Measurements from ENCODE around the gene NEB.
"Not testable (repeated sequence)": the region's sequence is repeated elsewhere in the genome, so short reads cannot be mapped to it uniquely, and the experiment has no call there.

DNA sequence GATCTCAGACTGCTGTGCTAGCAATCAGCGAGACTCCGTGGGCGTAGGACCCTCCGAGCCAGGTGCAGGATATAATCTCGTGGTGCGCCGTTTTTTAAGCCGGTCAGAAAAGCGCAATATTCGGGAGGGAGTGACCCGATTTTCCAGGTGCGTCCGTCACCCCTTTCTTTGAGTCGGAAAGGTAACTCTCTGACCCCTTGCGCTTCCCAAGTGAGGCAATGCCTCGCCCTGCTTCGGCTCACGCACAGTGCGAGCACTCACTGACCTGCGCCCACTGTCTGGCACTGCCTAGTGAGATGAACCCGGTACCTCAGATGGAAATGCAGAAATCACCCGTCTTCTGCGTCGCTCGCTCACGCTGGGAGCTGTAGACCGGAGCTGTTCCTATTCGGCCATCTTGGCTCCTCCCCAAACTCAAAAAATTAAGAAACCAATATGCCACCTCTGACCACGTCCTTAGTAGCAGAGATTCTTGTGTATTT lies 29.8 kb downstream of the NEB start:
- TF ChIP-seq, protein P1, sequence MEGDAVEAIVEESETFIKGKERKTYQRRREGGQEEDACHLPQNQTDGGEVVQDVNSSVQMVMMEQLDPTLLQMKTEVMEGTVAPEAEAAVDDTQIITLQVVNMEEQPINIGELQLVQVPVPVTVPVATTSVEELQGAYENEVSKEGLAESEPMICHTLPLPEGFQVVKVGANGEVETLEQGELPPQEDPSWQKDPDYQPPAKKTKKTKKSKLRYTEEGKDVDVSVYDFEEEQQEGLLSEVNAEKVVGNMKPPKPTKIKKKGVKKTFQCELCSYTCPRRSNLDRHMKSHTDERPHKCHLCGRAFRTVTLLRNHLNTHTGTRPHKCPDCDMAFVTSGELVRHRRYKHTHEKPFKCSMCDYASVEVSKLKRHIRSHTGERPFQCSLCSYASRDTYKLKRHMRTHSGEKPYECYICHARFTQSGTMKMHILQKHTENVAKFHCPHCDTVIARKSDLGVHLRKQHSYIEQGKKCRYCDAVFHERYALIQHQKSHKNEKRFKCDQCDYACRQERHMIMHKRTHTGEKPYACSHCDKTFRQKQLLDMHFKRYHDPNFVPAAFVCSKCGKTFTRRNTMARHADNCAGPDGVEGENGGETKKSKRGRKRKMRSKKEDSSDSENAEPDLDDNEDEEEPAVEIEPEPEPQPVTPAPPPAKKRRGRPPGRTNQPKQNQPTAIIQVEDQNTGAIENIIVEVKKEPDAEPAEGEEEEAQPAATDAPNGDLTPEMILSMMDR (IDR thresholded peaks at IDR 0.05), result not testable (repeated sequence)
- TF ChIP-seq POLR2A (IDR thresholded peaks at IDR 0.05), result not testable (repeated sequence)
